ENCODE data around the gene MARK3. TPM values are rescaled to one million over a fixed set of nuclear protein-coding genes. Genes with fewer than 3 reads are reported as not detected.

Gene MARK3
- total RNA-seq, 1 donor from 2014 or later, result 124 TPM

GRCh38 chr14:103533999-103534575 lies 148.9 kb downstream of the MARK3 start:
- no peaks in the 10 kb centered on the region for H3K36me3 ChIP-seq (ENCODE audit: insufficient read depth, low read length)
- H3K4me3 ChIP-seq (ENCODE audit: insufficient read depth, low read depth, low read length), result no peak overlapping the region
- peaks cover 47% of the 10 kb centered on the region for H4K20me1 ChIP-seq (ENCODE audit: insufficient read depth, low read length)
- peaks cover 9% of the 10 kb centered on the region for H3K4me1 Mint-ChIP-seq (ENCODE audit: low read depth, unreplicated experiment)
- DNase-seq (ENCODE audit: low read depth) (no peak), FAIRE-seq (no peak)
- H3K27me3 Mint-ChIP-seq (ENCODE audit: low read depth, unreplicated experiment), result no peaks in the 10 kb centered on the region
- peaks cover 8% of the 10 kb centered on the region for H3K4me1 ChIP-seq (ENCODE audit: insufficient read depth, low read length)
- no peak overlapping the region for H3K4me3 Mint-ChIP-seq (ENCODE audit: unreplicated experiment)
- TF ChIP-seq CTCF (IDR thresholded peaks at IDR 0.05; ENCODE audit: insufficient read depth, low read depth, low read length) (no peak), EZH2 (IDR thresholded peaks at IDR 0.05; ENCODE audit: insufficient read depth, low read length) (no peak)
- no peak overlapping the region for H3K27ac Mint-ChIP-seq (ENCODE audit: unreplicated experiment)
- no peaks in the 10 kb centered on the region for H3K27me3 ChIP-seq (ENCODE audit: insufficient read depth, low read length)
- H3K36me3 Mint-ChIP-seq (ENCODE audit: low read depth, unreplicated experiment), result peaks cover 6% of the 10 kb centered on the region
- no peak overlapping the region for H3K27ac ChIP-seq (ENCODE audit: low read depth, low read length)
- no peak overlapping the region for H3K9ac ChIP-seq (ENCODE audit: low read length)
- H3K9me3 ChIP-seq (ENCODE audit: insufficient read depth, low read depth, low read length), result no peaks in the 10 kb centered on the region
- H3K9me3 Mint-ChIP-seq (ENCODE audit: unreplicated experiment), result no peaks in the 10 kb centered on the region
- H2AFZ ChIP-seq (ENCODE audit: low read depth, low read length), result no peak overlapping the region
- H3K4me2 ChIP-seq (ENCODE audit: low read length), result no peak overlapping the region
- H3K79me2 ChIP-seq (ENCODE audit: insufficient read depth, low read length), result peaks cover 37% of the 10 kb centered on the region

- Mint-ChIP-seq H3K36me3 (ENCODE audit: low read depth, unreplicated experiment) (peaks cover 6% of the 10 kb centered on the region), H3K4me1 (ENCODE audit: low read depth, unreplicated experiment) (peaks cover 9% of the 10 kb centered on the region), H3K27ac (ENCODE audit: unreplicated experiment) (no peak overlapping the region), H3K4me3 (ENCODE audit: unreplicated experiment) (no peak overlapping the region), H3K9me3 (ENCODE audit: unreplicated experiment) (no peaks in the 10 kb centered on the region), H3K27me3 (ENCODE audit: low read depth, unreplicated experiment) (no peaks in the 10 kb centered on the region)
- Histone ChIP-seq H4K20me1 (ENCODE audit: insufficient read depth, low read length) (peaks cover 46% of the 10 kb centered on the region), H3K27me3 (ENCODE audit: insufficient read depth, low read length) (no peaks in the 10 kb centered on the region), H3K4me1 (ENCODE audit: insufficient read depth, low read length) (peaks cover 8% of the 10 kb centered on the region), H2AFZ (ENCODE audit: low read depth, low read length) (no peak overlapping the region), H3K9ac (ENCODE audit: low read length) (no peak overlapping the region), H3K36me3 (ENCODE audit: insufficient read depth, low read length) (no peaks in the 10 kb centered on the region), H3K4me3 (ENCODE audit: insufficient read depth, low read depth, low read length) (no peak overlapping the region), H3K4me2 (ENCODE audit: low read length) (no peak overlapping the region), H3K27ac (ENCODE audit: low read depth, low read length) (no peak overlapping the region), H3K79me2 (ENCODE audit: insufficient read depth, low read length) (peaks cover 31% of the 10 kb centered on the region), H3K9me3 (ENCODE audit: insufficient read depth, low read depth, low read length) (no peaks in the 10 kb centered on the region)
- DNase-seq (ENCODE audit: low read depth) (no peak), FAIRE-seq (no peak)
- TF ChIP-seq CTCF (IDR thresholded peaks at IDR 0.05; ENCODE audit: insufficient read depth, low read depth, low read length) (no peak), EZH2 (IDR thresholded peaks at IDR 0.05; ENCODE audit: insufficient read depth, low read length) (no peak)
Observed at GRCh38 chr14:103534576-103535061, 149.4 kb downstream of the MARK3 start.
